ENCODE results near the gene INVS. TPM values are rescaled to one million over a fixed set of nuclear protein-coding genes. Genes with fewer than 3 reads are reported as not detected.

Gene INVS
- total RNA-seq, 1 experiment from 2014 or later = 21.1 TPM

- peaks cover 6% of the 10 kb centered on the region for H3K79me2 ChIP-seq (ENCODE audit: insufficient read depth, low read length)
- H2AFZ ChIP-seq (ENCODE audit: low read depth, low read length, poor library complexity, severe bottlenecking) = no peak overlapping the region
- ATAC-seq (no peak), DNase-seq (ENCODE audit: low read depth, low spot score) (no peak)
- no peaks in the 10 kb centered on the region for H3K9me2 ChIP-seq (ENCODE audit: insufficient read depth)
- H3K9me3 ChIP-seq (ENCODE audit: control insufficient read depth in 1 of 2, insufficient read depth in 1 of 2, low read depth in 1 of 2, low read length in 2 of 2) = no peaks in the 10 kb centered on the region
- intact Hi-C loops (cut with micrococcal nuclease) = no loop called here
- TF ChIP-seq SP1 (IDR thresholded peaks at IDR 0.05; ENCODE audit: low read depth) = no peak
- TF ChIP-seq TCF7L2 (IDR thresholded peaks at IDR 0.05; ENCODE audit: borderline replicate concordance, extremely low read depth, insufficient read depth, insufficient read length) = no peak
- no peak for TF ChIP-seq POLR2A (IDR thresholded peaks at IDR 0.05; ENCODE audit: borderline replicate concordance, extremely low read depth, insufficient read depth, insufficient read length)
- no peak for TF ChIP-seq SIN3A (IDR thresholded peaks at IDR 0.05; ENCODE audit: low read depth)
- no peak for TF ChIP-seq POLR2AphosphoS5 (IDR thresholded peaks at IDR 0.05; ENCODE audit: low read depth, low read length)
- TF ChIP-seq YY1 (IDR thresholded peaks at IDR 0.05; ENCODE audit: extremely low read depth, insufficient replicate concordance, low read depth, low read length) = no peak
- TF ChIP-seq ATF3 (IDR thresholded peaks at IDR 0.05) = no peak
- no peak for TF ChIP-seq ZBTB33 (IDR thresholded peaks at IDR 0.05; ENCODE audit: extremely low read depth, insufficient replicate concordance, low read length)
- no peak for TF ChIP-seq EZH2 (IDR thresholded peaks at IDR 0.05)
- no peak for TF ChIP-seq SRF (IDR thresholded peaks at IDR 0.05; ENCODE audit: low read depth)
- no peak for TF ChIP-seq MAX (IDR thresholded peaks at IDR 0.05)
- TF ChIP-seq ZFX (IDR thresholded peaks at IDR 0.05) = no peak
- TF ChIP-seq EZH2phosphoT487 (IDR thresholded peaks at IDR 0.05; ENCODE audit: borderline replicate concordance) = no peak
- TF ChIP-seq REST (IDR thresholded peaks at IDR 0.05; ENCODE audit: low read depth) = no peak
- no peak for TF ChIP-seq FOSL1 (IDR thresholded peaks at IDR 0.05; ENCODE audit: low read depth)
- no peak for TF ChIP-seq CTCF (IDR thresholded peaks at IDR 0.05 in 2 of 3, conservative IDR thresholded peaks at IDR 0.05 in 1 of 3; ENCODE audit: borderline replicate concordance in 1 of 3, insufficient read depth in 1 of 3, low read depth in 2 of 3, low read length in 2 of 3)
- ChIA-PET CTCF (no interaction called here), RAD21 (ENCODE audit: low non-redundant PET in 1 of 2, low total read pairs in 2 of 2, uncharacterized antibody in 2 of 2, unreplicated experiment in 2 of 2) (no interaction called here), POLR2A (no interaction called here)
- no peaks in the 10 kb centered on the region for H3K4me1 ChIP-seq (ENCODE audit: control insufficient read depth in 1 of 2, insufficient read depth in 2 of 2, low read length in 2 of 2)
- H3K27me3 ChIP-seq (ENCODE audit: insufficient read depth, low read length) = no peaks in the 10 kb centered on the region
- H3K36me3 ChIP-seq (ENCODE audit: control insufficient read depth in 1 of 2, insufficient read depth in 2 of 2, low read length in 2 of 2) = peaks cover 7 to 9% of the 10 kb centered on the region in 2 experiments; a peak in 2 of 4 replicates
- no peak overlapping the region for H3K9ac ChIP-seq (ENCODE audit: low read length)
- no peak overlapping the region for H3K4me3 ChIP-seq (replicated peaks in 1 of 2; ENCODE audit: low read depth in 1 of 2, low read length in 2 of 2)
- H3K4me2 ChIP-seq (ENCODE audit: low read length) = no peak overlapping the region
- BruUV-seq (replicated peaks) = no TSS peak
- H3K27ac ChIP-seq (ENCODE audit: low read depth, low read length) = no peak overlapping the region
- H4K20me1 ChIP-seq (ENCODE audit: insufficient read depth) = no peaks in the 10 kb centered on the region
Measured at GRCh38 chr9:100294806-100295205, 195.8 kb downstream of the INVS start.

Data from HCT116 (cell line).